Spleen (tissue), 13 donors: ENCODE results near the gene SCLT1. TPM values are rescaled to one million over a fixed set of nuclear protein-coding genes. Genes with fewer than 3 reads are reported as not detected.

Experiments
- DNase-seq: peaks from one replicate; pipeline ENCODE4 v3.0.0-alpha.2; 2020
- H3K27ac ChIP-seq, 8 donors: fragments of 200-600 bp; sonication (generic) in 7 of 8; 1 replicate in 4 of 8; 2 replicates in 4 of 8; pipeline versions ENCODE4 v1.5.0 to v1.8.0; 2016 to 2021; ENCODE audit warnings: inconsistent platforms in 4 of 8, mild to moderate bottlenecking in 4 of 8, moderate library complexity in 1 of 8
- H3K27me3 ChIP-seq, 7 donors: fragments of 200-600 bp; sonication (generic) in 6 of 7; replicated peaks in 1 of 7; 1 replicate in 4 of 7; 2 replicates in 3 of 7; pipeline versions ENCODE4 v1.5.0 to v1.8.0; 2016 to 2021; ENCODE audit warnings: inconsistent platforms in 3 of 7, mild to moderate bottlenecking in 1 of 7
- H3K36me3 ChIP-seq, 6 donors: fragments of 200-600 bp; sonication (generic) in 5 of 6; 1 replicate in 4 of 6; 2 replicates in 2 of 6; pipeline versions ENCODE4 v1.5.0 to v1.8.0; 2016 to 2021; ENCODE audit warnings: inconsistent platforms in 2 of 6
- H3K4me1 ChIP-seq, 6 donors: fragments of 200-600 bp; sonication (generic) in 5 of 6; 1 replicate in 3 of 6; 2 replicates in 3 of 6; pipeline versions ENCODE4 v1.5.0 to v1.8.0; 2016 to 2021; ENCODE audit warnings: inconsistent platforms in 3 of 6
- H3K4me3 ChIP-seq, 8 donors: fragments of 200-600 bp; sonication (generic) in 7 of 8; 1 replicate in 4 of 8; 2 replicates in 4 of 8; pipeline versions ENCODE4 v1.5.0 to v1.8.0; 2016 to 2021; ENCODE audit warnings: inconsistent platforms in 4 of 8, mild to moderate bottlenecking in 4 of 8, moderate library complexity in 2 of 8
- H3K9me3 ChIP-seq, 8 donors: fragments of 200-600 bp; sonication (generic) in 7 of 8; 1 replicate in 4 of 8; 2 replicates in 4 of 8; pipeline versions ENCODE4 v1.5.0 to v1.8.0; 2016 to 2021; ENCODE audit warnings: inconsistent platforms in 4 of 8
- POLR2A ChIP-seq, 3 donors: fragments of 450-650 bp; IDR thresholded peaks; one replicate each; pipeline ENCODE4 v1.5.1; 2017; ENCODE audit warnings: antibody characterized with exemption in 3 of 3, mild to moderate bottlenecking in 1 of 3
- POLR2AphosphoS5 ChIP-seq, 3 donors: sonication (generic); formaldehyde crosslinking; IDR thresholded peaks; one replicate each; pipeline ENCODE4 v1.5.1; 2017; ENCODE audit warnings: antibody characterized with exemption in 3 of 3
- WGBS, 5 donors: extraction: QIAGEN DNeasy Blood & Tissue Kit in 3 of 5; methylation state at CpG; one replicate each; pipeline versions ENCODE4 v1.1.5 to v1.1.7; 2013 to 2018; 5-methylcytosine and 5-hydroxymethylcytosine counted together
- intact Hi-C: fragments of 100-400 bp; cut with DNase I; formaldehyde crosslinking; loops from one replicate; pipeline ENCODE4 v1.15.0; 2023; ENCODE audit warnings: low total_unique reads
- long read RNA-seq, 2 donors: transcript quantifications; one replicate each; lab custom pipeline, GENCODE V29; 2026
- polyA plus RNA-seq, 3 donors: library from polyadenylated mRNA; stranded (reverse); fragments of 200-250 nt; gene quantifications; one replicate each; pipeline ENCODE4 v1.2.1, GENCODE V29; 2013
- total RNA-seq, 7 donors: library from RNA; depleted of rRNA in 3 of 7; stranded (reverse); fragments of >200 nt in 3 of 7; fragmentation: NEBNext Ultra II Directional in 4 of 7; extraction: Animal tissue kit (Norgen Biotek cat#: 25700) in 4 of 7; gene quantifications; one replicate each; pipeline versions ENCODE4 v1.1.0 to v1.2.1, GENCODE V29; 2016 to 2021
- TF ChIP-seq, protein P1 (sequence below), 11 experiments: fragments of 200-600 bp in 7 of 11; fragments of 450-650 bp in 4 of 11; sonication (generic) in 4 of 11; IDR thresholded peaks in 8 of 11; conservative IDR thresholded peaks in 3 of 11; 1 replicate in 7 of 11; 2 replicates in 4 of 11; pipeline versions ENCODE4 v1.4.0 to v1.8.0; 2016 to 2021; ENCODE audit warnings: antibody characterized with exemption in 11 of 11, inconsistent platforms in 4 of 11, mild to moderate bottlenecking in 1 of 11
- donor health status: healthy with polysubstance abuse.
- donor health status: DM: no; HTN: no; CAD: no; lungs with moderate emphysema.
- donor health status: DM: no; HTN: no; CAD: no.
- donor health status: Bipolar disorder and iron deficiency.
- donor health status: healthy.
- donor health status: DM: no; HTN: no; CAD: no.
- donor health status: DM: yes; HTN: yes; CAD: no.

The SCLT1 gene
- 10 to 100 TPM; 27.2 to 43.7 (median 37.3) TPM for total RNA-seq
- 1 to 10 TPM; 6.7 to 8.5 (median 7.5) TPM for polyA plus RNA-seq
- long read RNA-seq, donor 1, partial matches to known transcripts, result 6 of 8 reads
- long read RNA-seq, donor 1, other reads (novel, unspliced or antisense), result 0 of 8 reads
- long read RNA-seq, donor 2, partial matches to known transcripts, result 7 of 8 reads
- long read RNA-seq, donor 2, other reads (novel, unspliced or antisense), result 0 of 8 reads

DNA sequence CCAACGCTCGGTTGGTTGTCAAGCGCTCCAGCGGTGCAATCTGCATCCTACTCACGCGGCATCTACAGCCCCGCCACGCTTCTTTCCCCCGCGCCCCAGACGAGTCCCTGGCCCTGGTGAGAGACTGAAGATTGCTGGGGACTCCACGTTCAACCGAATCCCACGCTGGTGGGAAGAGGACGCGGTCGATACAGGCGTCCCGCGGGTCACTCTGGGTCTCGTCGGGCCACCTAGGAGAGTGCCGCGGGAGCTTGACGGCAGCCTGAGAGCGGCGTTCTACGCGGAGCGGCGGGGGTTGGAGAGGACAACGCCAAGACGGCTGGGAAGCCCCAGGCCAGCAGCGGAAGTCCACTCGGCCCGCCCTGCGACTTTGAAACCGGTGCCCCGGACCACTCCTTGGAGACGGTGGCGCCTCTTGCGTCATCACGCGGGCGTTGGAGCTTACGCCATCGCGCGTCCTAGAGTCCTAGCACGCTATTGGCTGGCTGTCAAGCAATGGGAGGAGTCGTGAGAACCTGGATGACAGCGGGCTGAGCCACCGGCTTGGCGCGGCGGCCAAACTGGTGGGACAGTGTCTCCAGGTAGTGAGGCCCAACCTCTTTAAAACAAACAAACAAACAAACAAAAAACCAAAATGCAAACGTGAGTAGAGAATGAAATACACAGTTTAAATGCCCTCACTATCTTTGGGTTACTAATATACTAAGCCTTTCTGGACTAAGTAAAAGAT lies at the start of gene SCLT1:
TSS of gene SCLT1 (minus strand) at position 349 of the 730 bp plus-strand sequence. CDS start 436 bp downstream, outside the sequence.
- WGBS, 5 donors, result 0 to 1% (median 0%) methylated on average over 57 of the region's 57 CpGs
- TF ChIP-seq POLR2AphosphoS5 (IDR thresholded peaks at IDR 0.05), result peak; percentile 96 to 99 (median 99)
- TF ChIP-seq POLR2A (IDR thresholded peaks at IDR 0.05), result peak in 2 of 3 donors; percentile 75 to 85
- TF ChIP-seq, protein P1, sequence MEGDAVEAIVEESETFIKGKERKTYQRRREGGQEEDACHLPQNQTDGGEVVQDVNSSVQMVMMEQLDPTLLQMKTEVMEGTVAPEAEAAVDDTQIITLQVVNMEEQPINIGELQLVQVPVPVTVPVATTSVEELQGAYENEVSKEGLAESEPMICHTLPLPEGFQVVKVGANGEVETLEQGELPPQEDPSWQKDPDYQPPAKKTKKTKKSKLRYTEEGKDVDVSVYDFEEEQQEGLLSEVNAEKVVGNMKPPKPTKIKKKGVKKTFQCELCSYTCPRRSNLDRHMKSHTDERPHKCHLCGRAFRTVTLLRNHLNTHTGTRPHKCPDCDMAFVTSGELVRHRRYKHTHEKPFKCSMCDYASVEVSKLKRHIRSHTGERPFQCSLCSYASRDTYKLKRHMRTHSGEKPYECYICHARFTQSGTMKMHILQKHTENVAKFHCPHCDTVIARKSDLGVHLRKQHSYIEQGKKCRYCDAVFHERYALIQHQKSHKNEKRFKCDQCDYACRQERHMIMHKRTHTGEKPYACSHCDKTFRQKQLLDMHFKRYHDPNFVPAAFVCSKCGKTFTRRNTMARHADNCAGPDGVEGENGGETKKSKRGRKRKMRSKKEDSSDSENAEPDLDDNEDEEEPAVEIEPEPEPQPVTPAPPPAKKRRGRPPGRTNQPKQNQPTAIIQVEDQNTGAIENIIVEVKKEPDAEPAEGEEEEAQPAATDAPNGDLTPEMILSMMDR (IDR thresholded peaks at IDR 0.05 in 8 of 11, conservative IDR thresholded peaks at IDR 0.05 in 3 of 11), result peak in 3 of 11 experiments; percentile 24 to 36 (median 29)
- intact Hi-C loops, result no loop called here
- H3K9me3 ChIP-seq, result no peaks in the 10 kb centered on the region
- H3K36me3 ChIP-seq, result no peaks in the 10 kb centered on the region
- peak within 1 kb of the TSS; percentile 57 to 86 (median 73) for H3K4me3 ChIP-seq
- peak within 1 kb of the TSS; percentile 96 to 100 (median 97) for H3K27ac ChIP-seq
- H3K27me3 ChIP-seq, result no peaks in the 10 kb centered on the region
- H3K4me1 ChIP-seq, result peaks cover 17 to 84% (median 65%) of the 10 kb centered on the region in 6 donors
- DNase-seq, result peak; percentile 100

DNA sequence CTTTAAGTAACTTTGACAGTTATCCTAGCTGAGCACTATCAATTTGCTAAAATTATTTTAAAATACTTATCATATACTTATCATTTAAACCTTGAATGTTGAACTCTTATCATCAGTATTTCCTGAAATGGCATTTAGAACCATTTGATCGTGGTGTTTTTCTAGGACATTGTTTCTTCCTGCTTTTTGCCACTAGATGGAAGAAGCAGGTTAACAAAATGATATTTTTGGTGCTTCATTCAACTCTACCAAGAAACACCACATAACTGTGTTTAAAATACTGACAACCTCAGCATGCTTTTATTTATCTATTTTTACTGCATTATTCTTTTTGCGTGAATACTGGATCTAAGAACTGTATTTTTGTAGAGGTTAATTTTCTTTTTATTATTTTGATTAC lies 47.2 kb upstream of the SCLT1 start:
- Histone ChIP-seq H3K4me3 (no peak overlapping the region), H3K27ac (no peak overlapping the region), H3K27me3 (no peaks in the 10 kb centered on the region), H3K36me3 (no peaks in the 10 kb centered on the region), H3K9me3 (no peaks in the 10 kb centered on the region), H3K4me1 (no peaks in the 10 kb centered on the region)
- no peak for DNase-seq
- intact Hi-C loops, result no loop called here
- WGBS, 5 donors, result 51 to 69% (median 58%) methylated on average over 2 of the region's 2 CpGs
- TF ChIP-seq, protein P1 (IDR thresholded peaks at IDR 0.05 in 8 of 11, conservative IDR thresholded peaks at IDR 0.05 in 3 of 11), result no peak
- TF ChIP-seq POLR2AphosphoS5 (IDR thresholded peaks at IDR 0.05), result no peak

DNA sequence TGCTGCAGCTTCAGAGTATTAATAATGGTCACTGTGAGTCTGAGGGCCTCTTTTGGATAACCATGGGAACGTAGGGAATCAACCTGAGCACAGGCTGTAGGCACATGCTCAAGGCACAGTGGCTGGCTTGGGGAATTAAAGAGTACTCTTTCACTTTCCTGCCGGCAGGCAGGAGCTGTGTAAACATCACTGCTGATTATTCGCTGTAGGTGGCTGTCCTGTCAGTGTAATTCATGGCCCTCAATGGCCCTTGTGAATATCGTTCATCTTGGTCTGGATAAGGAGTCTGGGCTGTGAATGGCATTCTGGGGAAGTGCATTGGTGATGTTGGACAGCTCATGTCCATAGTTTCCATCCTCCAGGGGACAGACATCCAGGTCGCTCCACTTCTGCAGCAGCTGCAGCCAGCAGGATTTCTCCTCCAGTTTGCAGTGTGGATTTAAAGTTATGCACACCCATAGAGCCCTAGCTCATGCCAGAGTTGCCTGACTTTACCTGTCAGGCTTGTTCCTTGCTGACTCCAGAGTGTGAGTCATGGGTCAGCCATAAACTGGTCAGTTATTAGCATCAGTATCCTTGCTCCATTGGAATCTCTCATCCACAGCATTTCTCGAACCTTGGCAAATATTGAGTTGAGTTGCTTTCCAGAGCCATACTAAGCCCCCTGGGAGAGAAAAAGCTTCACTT lies 45.6 kb upstream of the SCLT1 start:
- Histone ChIP-seq H3K4me3 (no peak overlapping the region), H3K4me1 (no peaks in the 10 kb centered on the region), H3K27me3 (no peaks in the 10 kb centered on the region), H3K36me3 (no peaks in the 10 kb centered on the region), H3K9me3 (no peaks in the 10 kb centered on the region), H3K27ac (no peak overlapping the region)
- intact Hi-C loops, result no loop called here
- no peak for DNase-seq
- 63 to 75% (median 67%) methylated on average over 6 of the region's 6 CpGs for WGBS, 5 donors
- no peak for TF ChIP-seq POLR2AphosphoS5 (IDR thresholded peaks at IDR 0.05)
- no peak for TF ChIP-seq POLR2A (IDR thresholded peaks at IDR 0.05)
- TF ChIP-seq, protein P1 (IDR thresholded peaks at IDR 0.05 in 8 of 11, conservative IDR thresholded peaks at IDR 0.05 in 3 of 11), result no peak

DNA sequence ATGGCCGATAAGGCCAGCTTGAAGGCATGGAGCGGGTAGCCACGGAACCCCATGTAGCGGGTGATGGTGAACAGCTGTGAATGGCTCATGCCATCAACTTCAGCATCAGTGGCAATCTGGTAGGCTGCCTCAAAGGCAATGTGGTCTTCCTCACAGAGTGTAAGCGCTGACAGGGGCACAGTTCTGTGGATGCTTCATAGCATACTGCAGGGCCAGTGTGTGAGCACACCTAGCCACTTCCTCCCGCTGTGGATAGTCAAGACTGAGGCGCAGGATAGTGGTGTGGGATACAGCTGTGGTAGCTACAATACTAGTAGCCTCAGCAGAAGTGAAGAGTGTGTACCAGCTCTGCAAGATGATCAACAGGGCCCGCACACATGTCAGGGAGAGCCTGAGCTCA lies 43.1 kb upstream of the SCLT1 start:
- H3K27me3 ChIP-seq, result no peaks in the 10 kb centered on the region
- H3K4me3 ChIP-seq, result no peak overlapping the region
- TF ChIP-seq POLR2AphosphoS5 (IDR thresholded peaks at IDR 0.05) (no peak), POLR2A (IDR thresholded peaks at IDR 0.05) (no peak)
- TF ChIP-seq, protein P1 (IDR thresholded peaks at IDR 0.05 in 8 of 11, conservative IDR thresholded peaks at IDR 0.05 in 3 of 11), result no peak
- H3K9me3 ChIP-seq, result peaks cover 0 to 13% (median 6%) of the 10 kb centered on the region in 8 donors
- H3K27ac ChIP-seq, result no peak overlapping the region
- no peak for DNase-seq
- H3K36me3 ChIP-seq, result no peaks in the 10 kb centered on the region
- intact Hi-C loops, result no loop called here
- no peaks in the 10 kb centered on the region for H3K4me1 ChIP-seq
- WGBS, 5 donors, result 77 to 95% (median 86%) methylated on average over 5 to 8 of the region's 8 CpGs
